ENCODE measurements around the gene ZNF263.

ZNF263 gene

GRCh38 chr16:3327514-3327913 lies 44.2 kb downstream of the ZNF263 start:
- no peak for DNase-seq (ENCODE audit: low read depth)

- DNase-seq (ENCODE audit: low read depth) = no peak
Measured at GRCh38 chr16:3328104-3328503, 44.8 kb downstream of the ZNF263 start.

GRCh38 chr16:3328643-3329042 lies 45.4 kb downstream of the ZNF263 start:
- no peak for DNase-seq (ENCODE audit: low read depth)

All from amniotic epithelial cell (primary cell).